CD4-positive, alpha-beta T cell treated with Interleukin-4 for 4 hours (primary cell): Measurements from ENCODE around the gene TANGO2.

Experiments used
- DNase-seq: peaks from one replicate; pipeline ENCODE4 v3.0.0-alpha.2; 2020

TANGO2 gene

DNA sequence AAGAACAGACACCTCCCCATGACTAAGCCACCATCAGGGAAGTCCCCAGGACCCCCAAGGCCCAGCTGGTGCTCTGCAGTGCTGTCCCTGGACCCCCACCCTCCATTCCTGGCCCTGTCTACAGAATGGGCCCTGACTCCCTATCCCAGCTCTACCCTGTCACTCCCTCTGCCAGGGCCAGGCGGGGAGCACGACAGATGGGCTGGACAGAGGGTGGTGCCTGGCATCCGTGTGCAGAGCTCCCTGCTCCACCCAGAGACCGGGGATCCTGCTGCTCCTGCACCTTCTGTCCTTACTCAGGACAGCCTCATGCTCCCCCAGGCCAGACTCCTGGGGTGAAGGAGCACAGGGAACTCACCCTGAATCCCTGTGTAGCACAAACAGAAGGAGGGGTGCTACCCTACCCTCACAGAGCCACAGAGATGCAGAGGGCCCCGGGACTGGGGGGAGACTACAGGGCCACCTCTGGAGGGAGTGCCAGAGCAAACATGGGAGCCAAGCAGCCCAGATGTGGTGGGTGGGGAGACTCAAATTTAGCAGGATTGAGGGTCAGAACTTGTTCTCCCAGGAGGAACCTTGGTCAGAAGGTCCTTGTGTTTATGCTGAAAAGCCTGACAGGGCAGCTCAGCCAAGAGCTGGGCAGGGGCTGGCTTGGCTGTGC, 6.3 kb upstream of the TANGO2 start:
- no peak for DNase-seq

DNA sequence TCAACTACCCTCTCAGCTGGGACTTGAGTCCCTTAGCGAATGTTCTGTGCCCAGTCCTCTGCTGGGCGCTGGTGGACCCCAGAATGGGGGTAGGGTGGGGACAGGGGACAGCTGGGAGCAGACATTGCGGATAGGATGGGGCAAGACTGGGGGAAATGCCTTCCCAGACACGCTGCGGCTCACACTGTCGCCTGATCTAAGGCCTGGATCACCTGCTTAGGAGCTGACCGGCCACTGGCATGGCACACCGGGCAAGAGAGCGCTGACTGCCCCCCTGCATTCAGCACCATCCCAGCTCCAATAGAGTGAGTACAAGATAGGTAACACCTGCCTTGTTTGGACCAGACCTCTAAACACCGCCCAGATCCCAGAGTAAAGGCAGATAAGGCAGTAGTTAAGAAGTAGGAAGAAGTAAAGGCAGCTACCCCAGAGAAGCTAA, 5.7 kb upstream of the TANGO2 start:
- no peak for DNase-seq

- DNase-seq, result no peak
These were observed 4.8 kb upstream of the TANGO2 start for GRCh38 chr22:20015971-20016733.

DNA sequence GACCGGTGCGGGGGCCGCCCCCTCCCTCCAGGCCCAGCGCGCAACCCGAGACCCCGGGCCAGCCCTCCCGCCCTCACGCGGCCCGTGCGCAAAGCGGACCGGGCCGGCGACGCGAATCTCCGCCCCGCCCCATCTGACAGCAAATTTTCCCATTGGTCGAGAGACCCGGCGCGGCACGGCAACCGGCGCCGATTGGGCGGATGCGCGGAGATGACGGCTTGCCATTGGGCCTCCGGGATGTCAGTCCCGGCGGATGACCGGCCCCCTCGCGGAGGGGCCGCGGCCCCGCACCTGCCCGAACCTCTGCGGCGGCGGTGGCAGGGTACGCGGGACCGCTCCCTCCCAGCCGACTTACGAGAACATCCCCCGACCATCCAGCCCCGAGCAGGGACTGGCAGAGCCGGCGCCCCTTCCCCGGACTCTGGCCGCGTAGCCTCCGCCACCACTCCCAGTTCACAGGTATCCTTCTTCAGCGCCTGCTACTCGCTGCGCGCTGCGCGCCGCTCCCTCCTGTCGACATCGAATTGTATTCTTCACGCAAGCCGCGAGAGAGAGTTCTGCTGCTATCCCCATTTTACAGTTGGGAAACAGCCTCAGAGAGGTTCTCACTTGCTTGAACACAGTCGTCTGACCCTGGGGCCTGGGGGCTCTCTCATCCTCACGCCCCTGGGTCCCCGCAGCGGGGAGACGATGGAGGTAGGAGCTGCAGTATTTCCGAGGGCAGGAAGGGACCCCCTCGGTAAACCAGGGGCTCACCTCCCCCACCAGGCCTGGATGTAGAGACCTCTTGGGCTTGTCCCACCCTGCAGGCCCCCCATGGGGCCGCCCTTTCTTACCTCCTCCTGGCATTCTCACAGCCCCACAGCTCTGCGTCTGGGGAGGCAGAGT, 3.9 kb upstream of the TANGO2 start, which contains the start of gene ARVCF:
Gene ARVCF, minus strand, starts transcription at position 90 of the 888 bp plus-strand sequence. CDS start 26,029 bp downstream, outside the sequence.
- DNase-seq, result peak; percentile 90

DNA sequence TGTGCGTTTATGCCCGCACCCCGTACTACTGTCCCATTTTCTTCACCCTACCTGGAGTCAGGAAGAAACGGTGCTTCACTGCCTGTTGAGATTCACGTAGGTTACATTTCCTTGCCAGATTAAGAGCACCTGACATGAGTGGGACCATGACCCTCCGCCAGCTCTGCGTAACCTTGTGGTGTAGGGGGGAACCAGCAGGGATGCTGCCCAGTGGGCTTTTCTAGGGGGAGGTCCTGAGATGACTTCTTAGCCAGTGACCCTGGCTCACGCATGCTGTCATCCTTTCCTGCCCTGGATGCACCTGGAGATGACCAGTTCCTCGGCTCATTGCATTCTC, 3.3 kb upstream of the TANGO2 start:
- DNase-seq, result no peak

GRCh38 chr22:20018001-20018400, 2.9 kb upstream of the TANGO2 start:
- no peak for DNase-seq

GRCh38 chr22:20019661-20020532, 1.0 kb upstream of the TANGO2 start:
- DNase-seq, result no peak

- DNase-seq, result no peak
These were observed 579 bp downstream of the TANGO2 start for GRCh38 chr22:20021196-20022181.

GRCh38 chr22:20022231-20022977, 1.5 kb downstream of the TANGO2 start:
- no peak for DNase-seq

- no peak for DNase-seq
These were observed 2.2 kb downstream of the TANGO2 start for GRCh38 chr22:20022978-20023613.

- no peak for DNase-seq
These were observed 3.3 kb downstream of the TANGO2 start for GRCh38 chr22:20024225-20024624.

DNA sequence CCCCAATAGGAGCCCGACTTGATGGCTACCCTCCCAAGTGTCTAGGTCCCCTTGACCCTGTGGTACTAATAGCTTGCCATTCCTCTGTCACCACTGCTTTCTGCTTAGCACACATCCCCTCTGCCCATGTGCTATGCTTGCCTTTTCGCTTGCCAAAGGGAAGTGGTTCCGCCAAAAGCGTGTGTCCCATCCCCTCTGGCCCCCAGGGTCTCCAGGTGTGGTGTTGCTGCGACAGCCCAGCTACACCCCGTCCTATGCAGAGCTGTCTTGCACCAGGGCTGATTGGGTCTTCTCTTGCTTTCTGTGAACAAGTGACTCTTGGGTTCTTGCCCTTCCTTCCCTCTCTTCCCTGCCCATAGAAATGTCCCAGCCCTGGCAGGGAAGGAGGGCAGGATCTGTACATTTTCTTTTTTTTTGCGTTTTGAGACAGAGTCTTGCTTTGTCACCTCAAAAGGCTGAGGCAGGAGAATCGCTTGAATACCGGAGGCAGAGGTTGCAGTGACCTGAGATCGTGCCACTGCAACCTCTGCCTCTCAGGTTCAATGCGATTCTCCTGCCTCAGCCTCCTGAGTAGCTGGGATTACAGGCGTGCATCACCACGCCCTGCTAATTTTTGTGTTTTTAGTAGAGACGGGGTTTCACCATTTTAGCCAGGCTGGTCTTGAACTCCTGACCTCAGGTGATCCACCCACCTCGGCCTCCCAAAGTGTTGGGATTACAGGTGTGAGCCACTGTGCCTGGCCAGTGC, 3.9 kb downstream of the TANGO2 start:
- no peak for DNase-seq

DNA sequence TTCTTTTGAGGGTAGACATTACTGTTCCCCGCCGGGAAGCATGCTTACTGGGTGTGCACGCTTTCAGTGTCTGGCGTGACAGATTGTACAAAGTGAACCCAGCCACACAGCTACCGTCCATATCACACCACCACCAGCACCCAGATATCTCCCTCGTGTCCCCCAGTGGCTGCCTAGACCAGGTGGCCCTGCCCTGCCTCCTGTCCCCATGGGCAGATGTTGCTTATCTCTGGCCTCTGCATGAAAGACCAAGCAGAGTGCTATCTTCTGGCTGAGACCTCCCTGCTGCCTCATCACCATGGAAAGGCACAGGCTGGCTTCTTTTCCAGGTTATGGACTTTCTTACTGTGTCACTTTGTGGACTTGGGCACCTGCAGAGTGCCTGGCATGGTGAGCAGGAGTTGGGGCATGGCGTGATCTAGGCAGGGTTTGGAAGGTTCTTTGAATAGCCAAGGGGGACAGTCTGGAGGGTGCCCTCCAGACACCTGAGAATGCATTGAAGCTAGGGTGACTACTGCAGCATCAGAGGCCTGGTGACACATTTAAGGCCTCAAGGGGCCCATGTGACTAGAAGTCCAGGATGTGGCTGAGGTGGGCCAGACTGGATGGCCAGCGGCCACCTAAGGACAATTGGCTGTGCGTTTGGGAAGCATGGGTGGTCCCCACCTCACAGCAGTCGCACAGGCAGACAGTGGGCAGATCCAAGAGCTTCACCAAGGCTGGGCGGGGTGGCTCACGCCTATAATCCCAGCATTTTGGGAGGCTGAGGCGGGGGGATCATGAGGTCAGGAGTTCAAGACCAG, 4.7 kb downstream of the TANGO2 start:
- DNase-seq, result no peak

- no peak for DNase-seq
These were observed 5.4 kb downstream of the TANGO2 start for GRCh38 chr22:20026204-20026908.

GRCh38 chr22:20026996-20027601, 6.2 kb downstream of the TANGO2 start:
- no peak for DNase-seq

DNA sequence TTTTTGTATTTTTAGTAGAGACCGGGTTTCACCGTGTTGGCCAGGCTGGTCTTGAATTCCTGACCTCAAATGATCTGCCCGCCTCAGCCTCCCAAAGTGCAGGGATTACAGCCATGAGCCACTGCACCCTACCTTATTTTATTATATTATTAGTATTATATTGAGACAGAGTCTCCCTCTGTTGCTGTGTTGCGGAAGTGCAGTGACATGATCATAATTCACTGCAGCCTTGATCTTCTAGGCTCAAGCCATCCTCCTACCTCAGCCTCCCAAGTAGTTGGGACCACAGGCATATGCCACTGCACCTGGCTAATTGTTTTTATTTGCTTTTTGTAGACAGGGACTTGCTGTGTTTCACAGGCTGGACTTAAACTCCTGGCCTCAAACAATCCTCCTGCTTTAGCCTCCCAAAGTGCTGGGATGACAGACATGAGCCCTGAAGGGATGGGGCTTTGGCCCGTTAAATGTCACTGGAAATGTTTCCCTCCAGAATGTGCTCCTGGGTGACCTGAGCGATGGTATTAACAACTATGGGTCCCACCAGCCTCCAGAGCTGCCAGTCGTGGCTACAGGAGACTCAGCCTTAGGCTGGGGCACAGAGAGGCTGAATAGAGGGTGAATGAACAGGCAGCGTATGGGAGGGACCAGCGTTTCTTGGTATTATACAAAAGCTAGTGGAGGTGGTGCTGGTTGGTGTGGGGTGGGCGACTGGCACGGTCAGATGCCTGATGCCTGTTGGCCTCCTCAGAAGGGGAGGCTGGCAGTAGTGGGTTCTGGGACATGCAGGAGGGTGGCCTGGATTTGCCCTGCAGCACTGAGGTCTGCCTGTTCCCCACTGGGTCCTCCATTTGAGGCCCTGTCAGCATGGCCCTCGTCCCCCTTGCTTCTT, 7.3 kb downstream of the TANGO2 start:
- DNase-seq, result peak; percentile 22
